Left ventricle myocardium inferior (tissue), 1 donor: ENCODE measurements around the gene HPGDS. TPM values are rescaled to one million over a fixed set of nuclear protein-coding genes. Genes with fewer than 3 reads are reported as not detected.

Experiments
- DNase-seq: peaks from one replicate; pipeline ENCODE4 v3.0.0-alpha.2; 2020
- H3K27ac ChIP-seq: fragments of 200-600 bp; replicated peaks from 2 replicates; pipeline ENCODE4 v1.8.0; 2021
- H3K27me3 ChIP-seq: fragments of 200-600 bp; 2 replicates; pipeline ENCODE4 v1.8.0; 2021; ENCODE audit warnings: low read depth
- H3K36me3 ChIP-seq: fragments of 200-600 bp; 2 replicates; pipeline ENCODE4 v1.8.0; 2021
- H3K4me1 ChIP-seq: fragments of 200-600 bp; 2 replicates; pipeline ENCODE4 v1.8.0; 2021
- H3K4me3 ChIP-seq: fragments of 200-600 bp; 2 replicates; pipeline ENCODE4 v1.8.0; 2021; ENCODE audit warnings: mild to moderate bottlenecking, moderate library complexity
- H3K9me3 ChIP-seq: fragments of 200-600 bp; replicated peaks from 2 replicates; pipeline ENCODE4 v1.8.0; 2021
- CTCF ChIP-seq: fragments of 200-600 bp; IDR thresholded peaks from 2 replicates; pipeline ENCODE4 v1.8.0; 2021; ENCODE audit warnings: antibody characterized with exemption, mild to moderate bottlenecking, borderline replicate concordance
- intact Hi-C: fragments of 100-400 bp; cut with micrococcal nuclease; formaldehyde crosslinking; loops from one replicate; pipeline ENCODE4 v1.11.0; 2022
- total RNA-seq: library from RNA; stranded (reverse); fragmentation: NEBNext Ultra II Directional; extraction: Animal tissue kit (Norgen Biotek cat#: 25700); gene quantifications from one replicate; pipeline ENCODE4 v1.2.1, GENCODE V29; 2021
- donor health status: DM: no; HTN: yes; CAD: no; lungs with severe emphysema.

HPGDS gene
- total RNA-seq, 1 donor from 2014 or later, result 2.3 TPM

- no peak for DNase-seq
- Histone ChIP-seq H3K4me3 (no peak overlapping the region), H3K27me3 (no peaks in the 10 kb centered on the region), H3K9me3 (no peaks in the 10 kb centered on the region), H3K36me3 (no peaks in the 10 kb centered on the region), H3K4me1 (peaks cover 23% of the 10 kb centered on the region), H3K27ac (no peak overlapping the region)
- intact Hi-C loops, result no loop called here
- TF ChIP-seq CTCF, result no peak
Measured at GRCh38 chr4:94334962-94335361, 7.7 kb downstream of the HPGDS start.

- H3K36me3 ChIP-seq, result no peaks in the 10 kb centered on the region
- no peak overlapping the region for H3K4me3 ChIP-seq
- H3K27ac ChIP-seq, result no peak overlapping the region
- intact Hi-C loops, result no loop called here
- no peak for DNase-seq
- H3K4me1 ChIP-seq, result peaks cover 23% of the 10 kb centered on the region
- H3K27me3 ChIP-seq, result no peaks in the 10 kb centered on the region
- no peak for TF ChIP-seq CTCF
- H3K9me3 ChIP-seq, result no peaks in the 10 kb centered on the region
Measured at GRCh38 chr4:94334476-94334875, 8.2 kb downstream of the HPGDS start.

GRCh38 chr4:94333866-94334265, 8.8 kb downstream of the HPGDS start:
- H3K4me3 ChIP-seq, result no peak overlapping the region
- no peak for DNase-seq
- TF ChIP-seq CTCF, result no peak
- H3K4me1 ChIP-seq, result peaks cover 23% of the 10 kb centered on the region
- H3K36me3 ChIP-seq, result no peaks in the 10 kb centered on the region
- no peaks in the 10 kb centered on the region for H3K27me3 ChIP-seq
- H3K9me3 ChIP-seq, result no peaks in the 10 kb centered on the region
- intact Hi-C loops, result no loop called here
- H3K27ac ChIP-seq, result no peak overlapping the region

GRCh38 chr4:94332983-94333590, 9.5 kb downstream of the HPGDS start:
- no peaks in the 10 kb centered on the region for H3K9me3 ChIP-seq
- no peak for DNase-seq
- peaks cover 23% of the 10 kb centered on the region for H3K4me1 ChIP-seq
- no peak overlapping the region for H3K27ac ChIP-seq
- intact Hi-C loops, result no loop called here
- no peak overlapping the region for H3K4me3 ChIP-seq
- no peaks in the 10 kb centered on the region for H3K36me3 ChIP-seq
- no peaks in the 10 kb centered on the region for H3K27me3 ChIP-seq
- TF ChIP-seq CTCF, result peak; percentile 66

- DNase-seq, result no peak
- Histone ChIP-seq H3K9me3 (peaks cover 26% of the 10 kb centered on the region), H3K36me3 (no peaks in the 10 kb centered on the region), H3K4me3 (no peak overlapping the region), H3K27me3 (no peaks in the 10 kb centered on the region), H3K4me1 (peaks cover 19% of the 10 kb centered on the region), H3K27ac (no peak overlapping the region)
- intact Hi-C loops, result no loop called here
- TF ChIP-seq CTCF, result no peak
Measured at GRCh38 chr4:94329933-94330332, 12.7 kb downstream of the HPGDS start.
